Suppressor macrophage (primary cell): ENCODE results near the gene IFTAP.
"Not testable (repeated sequence)": the region's sequence is repeated elsewhere in the genome, so short reads cannot be mapped to it uniquely, and the experiment has no call there.

Experiments
- DNase-seq, 4 experiments: peaks; one replicate each; pipeline ENCODE4 v3.0.0-alpha.2; 2020 to 2022

Gene IFTAP

GRCh38 chr11:36638556-36638955, 44.3 kb downstream of the IFTAP start:
- DNase-seq: no peak

- no peak for DNase-seq
Measured at GRCh38 chr11:36657610-36658267, 63.4 kb downstream of the IFTAP start.

- DNase-seq: not testable (repeated sequence)
Measured at GRCh38 chr11:36661359-36661758, 67.1 kb downstream of the IFTAP start.

GRCh38 chr11:36672815-36673450, 78.6 kb downstream of the IFTAP start:
- DNase-seq: peak; percentile 3 to 74 (median 64)

- DNase-seq: not testable (repeated sequence)
Measured at GRCh38 chr11:36679547-36679946, 85.2 kb downstream of the IFTAP start.

GRCh38 chr11:36683818-36684217, 89.5 kb downstream of the IFTAP start:
- DNase-seq: no peak

- DNase-seq: peak in 3 of 4 experiments; percentile 1 to 18 (median 11)
Measured at GRCh38 chr11:36684840-36685801, 90.8 kb downstream of the IFTAP start.

GRCh38 chr11:36688132-36688531, 93.8 kb downstream of the IFTAP start:
- DNase-seq: no peak

- no peak for DNase-seq
Measured at GRCh38 chr11:36688571-36689291, 94.4 kb downstream of the IFTAP start.

- no peak for DNase-seq
Measured at GRCh38 chr11:36689442-36689841, 95.1 kb downstream of the IFTAP start.

GRCh38 chr11:36692704-36693103, 98.4 kb downstream of the IFTAP start:
- no peak for DNase-seq

- DNase-seq: no peak
Measured at GRCh38 chr11:36693139-36693843, 99.0 kb downstream of the IFTAP start.

- no peak for DNase-seq
Measured at GRCh38 chr11:36695111-36695510, 100.8 kb downstream of the IFTAP start.

GRCh38 chr11:36695571-36695970, 101.3 kb downstream of the IFTAP start:
- DNase-seq: no peak

- no peak for DNase-seq
Measured at GRCh38 chr11:36696550-36696949, 102.2 kb downstream of the IFTAP start.

GRCh38 chr11:36699271-36699670, 105.0 kb downstream of the IFTAP start:
- no peak for DNase-seq

GRCh38 chr11:36700246-36700645, 105.9 kb downstream of the IFTAP start:
- DNase-seq: no peak

GRCh38 chr11:36702330-36703054, 108.2 kb downstream of the IFTAP start:
- DNase-seq: peak; percentile 56 to 84 (median 67)

- peak; percentile 44 to 72 (median 64) for DNase-seq
Measured at GRCh38 chr11:36703055-36703404, 108.7 kb downstream of the IFTAP start.
